IMR-90 (cell line): ENCODE measurements around the gene CAMTA1. TPM values are rescaled to one million over a fixed set of nuclear protein-coding genes. Genes with fewer than 3 reads are reported as not detected.

ENCODE experiments used
- ATAC-seq: fragments of 200-7000 bp; cut with Tn5 transposase; 2 replicates; pipeline ENCODE4 v1.9.1; 2020; ENCODE audit warnings: low read depth, mild to moderate bottlenecking, moderate library complexity
- BruUV-seq: library from RNA; stranded (reverse); fragments of 400-500 nt; replicated peaks from 2 replicates; lab custom pipeline; 2021; lab: Mats Ljungman, UMichigan
- CTCF ChIA-PET: fragments of 300-600 bp; formaldehyde crosslinking; extraction: SDS; loops from one replicate; lab custom pipeline; 2021; ENCODE audit warnings: antibody characterized with exemption; lab: Yijun Ruan, JAX
- POLR2A ChIA-PET: fragments of 300-600 bp; sonication (Branson Sonifier 250); formaldehyde crosslinking; loops from one replicate; lab custom pipeline; 2022; ENCODE audit warnings: antibody characterized with exemption; ENCODE audit not compliant: unreplicated experiment; lab: Charles Lee
- DNase-seq: peaks from one replicate; pipeline ENCODE4 v3.0.0; 2013
- H2AFZ ChIP-seq: replicated peaks from 2 replicates; pipeline ENCODE3; 2013; ENCODE audit warnings: low read length, mild to moderate bottlenecking; ENCODE audit not compliant: poor library complexity
- H2AK5ac ChIP-seq: 2 replicates; pipeline ENCODE4 v1.6.1; 2013; ENCODE audit warnings: low read depth, low read length, inconsistent platforms
- H2AK9ac ChIP-seq: replicated peaks from 2 replicates; pipeline ENCODE3; 2013; ENCODE audit warnings: mild to moderate bottlenecking, low read depth, low read length, moderate library complexity; ENCODE audit not compliant: poor library complexity
- H2BK120ac ChIP-seq: 2 replicates; pipeline ENCODE4 v1.6.1; 2013; ENCODE audit warnings: low read depth, low read length, inconsistent platforms
- H2BK15ac ChIP-seq: 3 replicates; pipeline ENCODE4 v1.6.1; 2013; ENCODE audit warnings: low read depth, low read length, inconsistent platforms
- H2BK20ac ChIP-seq: 2 replicates; pipeline ENCODE4 v1.6.1; 2013; ENCODE audit warnings: low read depth, mild to moderate bottlenecking, inconsistent platforms, low read length, moderate library complexity
- H2BK5ac ChIP-seq: 2 replicates; pipeline ENCODE4 v1.6.1; 2013; ENCODE audit warnings: mild to moderate bottlenecking, low read depth, low read length, inconsistent platforms; ENCODE audit not compliant: poor library complexity, severe bottlenecking
- H3K14ac ChIP-seq: replicated peaks from 2 replicates; pipeline ENCODE4 v1.6.1; 2013; ENCODE audit warnings: low read depth, low read length, inconsistent platforms
- H3K18ac ChIP-seq: 2 replicates; pipeline ENCODE4 v1.6.1; 2013; ENCODE audit warnings: low read depth, low read length, control low read depth
- H3K23ac ChIP-seq: 2 replicates; pipeline ENCODE4 v1.6.1; 2013; ENCODE audit warnings: low read depth, low read length, inconsistent platforms
- H3K27ac ChIP-seq: 2 replicates; pipeline ENCODE4 v1.5.1; 2013; ENCODE audit warnings: mild to moderate bottlenecking, control low read depth, low read length; ENCODE audit not compliant: insufficient read depth
- H3K27me3 ChIP-seq: 2 replicates; pipeline ENCODE4 v1.6.1; 2013; ENCODE audit warnings: low read length; ENCODE audit not compliant: control insufficient read depth, insufficient read depth
- H3K36me3 ChIP-seq: 2 replicates; pipeline ENCODE4 v1.6.1; 2013; ENCODE audit warnings: low read length, mixed read lengths; ENCODE audit not compliant: control insufficient read depth, insufficient read depth
- H3K4ac ChIP-seq: 2 replicates; pipeline ENCODE4 v1.6.1; 2013; ENCODE audit warnings: low read depth, low read length, inconsistent platforms
- H3K4me1 ChIP-seq: 2 replicates; pipeline ENCODE4 v1.6.1; 2013; ENCODE audit warnings: low read length, mixed read lengths; ENCODE audit not compliant: control insufficient read depth, insufficient read depth
- H3K4me2 ChIP-seq: 2 replicates; pipeline ENCODE4 v1.6.1; 2013; ENCODE audit warnings: low read depth, mild to moderate bottlenecking, control low read depth, low read length, moderate library complexity
- H3K4me3 ChIP-seq: 2 replicates; pipeline ENCODE4 v1.5.1; 2013; ENCODE audit warnings: low read depth, mild to moderate bottlenecking, control low read depth, low read length, moderate library complexity; ENCODE audit not compliant: insufficient read depth
- H3K56ac ChIP-seq: 2 replicates; pipeline ENCODE4 v1.6.1; 2013; ENCODE audit warnings: low read length, inconsistent platforms; ENCODE audit not compliant: insufficient read depth; ENCODE audit errors: extremely low read depth
- H3K79me1 ChIP-seq, 2 experiments: 2 replicates each; pipeline ENCODE4 v1.6.1; 2013; ENCODE audit warnings: low read length in 2 of 2, inconsistent platforms in 1 of 2, low read depth in 1 of 2
- H3K9ac ChIP-seq: 2 replicates; pipeline ENCODE4 v1.6.1; 2013; ENCODE audit warnings: low read depth, low read length, control low read depth
- H3K9me1 ChIP-seq: 2 replicates; pipeline ENCODE4 v1.6.1; 2013; ENCODE audit warnings: low read length, inconsistent platforms; ENCODE audit not compliant: insufficient read depth
- H3K9me3 ChIP-seq: 2 replicates; pipeline ENCODE4 v1.6.1; 2013; ENCODE audit warnings: low read length; ENCODE audit not compliant: control insufficient read depth, insufficient read depth
- H4K20me1 ChIP-seq: 2 replicates; pipeline ENCODE4 v1.6.1; 2013; ENCODE audit warnings: low read length, inconsistent platforms; ENCODE audit not compliant: insufficient read depth
- H4K5ac ChIP-seq: 2 replicates; pipeline ENCODE4 v1.6.1; 2013; ENCODE audit warnings: mild to moderate bottlenecking, low read depth, low read length, control low read depth
- H4K8ac ChIP-seq, 2 experiments: 2 replicates each; pipeline ENCODE4 v1.6.1; 2013; ENCODE audit warnings: low read depth in 2 of 2, low read length in 2 of 2, control low read depth in 1 of 2, inconsistent platforms in 1 of 2
- H4K91ac ChIP-seq: 2 replicates; pipeline ENCODE4 v1.6.1; 2013; ENCODE audit warnings: low read depth, low read length, inconsistent platforms; ENCODE audit not compliant: insufficient read depth
- BHLHE40 ChIP-seq: fragments of 150-350 bp; IDR thresholded peaks from 2 replicates; pipeline ENCODE4 v1.6.1; 2016; ENCODE audit warnings: mild to moderate bottlenecking, low read depth, low read length
- CEBPB ChIP-seq: IDR thresholded peaks from 2 replicates; pipeline ENCODE4 v1.6.1; 2012; ENCODE audit warnings: low read depth, low read length, improper control_type of control experiment
- CTCF ChIP-seq: conservative IDR thresholded peaks from 2 replicates; pipeline ENCODE4 v1.5.1; 2012; ENCODE audit warnings: mild to moderate bottlenecking, low read depth, low read length, improper control_type of control experiment
- FOS ChIP-seq: fragments of 150-350 bp; IDR thresholded peaks from 2 replicates; pipeline ENCODE4 v1.6.1; 2016; ENCODE audit warnings: low read depth, low read length
- MAZ ChIP-seq: IDR thresholded peaks from 2 replicates; pipeline ENCODE4 v1.6.1; 2012; ENCODE audit warnings: low read depth, mild to moderate bottlenecking, low read length, improper control_type of control experiment, moderate library complexity, borderline replicate concordance
- NFE2L2 ChIP-seq: fragments of 150-350 bp; IDR thresholded peaks from 2 replicates; pipeline ENCODE4 v1.6.1; 2016; ENCODE audit warnings: low read depth, mild to moderate bottlenecking, low read length
- POLR2A ChIP-seq: IDR thresholded peaks from 2 replicates; pipeline ENCODE4 v1.6.1; 2012; ENCODE audit warnings: mild to moderate bottlenecking, low read depth, low read length
- RAD21 ChIP-seq: IDR thresholded peaks from 2 replicates; pipeline ENCODE4 v1.6.1; 2012; ENCODE audit warnings: low read length, improper control_type of control experiment
- RCOR1 ChIP-seq: IDR thresholded peaks from 2 replicates; pipeline ENCODE4 v1.6.1; 2012; ENCODE audit warnings: mild to moderate bottlenecking, low read length, improper control_type of control experiment; ENCODE audit not compliant: insufficient replicate concordance
- RFX5 ChIP-seq: IDR thresholded peaks from 2 replicates; pipeline ENCODE4 v1.8.0; 2012; ENCODE audit warnings: low read depth, mild to moderate bottlenecking, low read length, moderate library complexity
- SMC3 ChIP-seq: fragments of 150-350 bp; IDR thresholded peaks from 2 replicates; pipeline ENCODE4 v1.6.1; 2016; ENCODE audit warnings: low read depth, mild to moderate bottlenecking, antibody characterized with exemption, low read length, moderate library complexity
- USF2 ChIP-seq: fragments of 150-350 bp; IDR thresholded peaks from 2 replicates; pipeline ENCODE4 v1.6.1; 2017; ENCODE audit warnings: mild to moderate bottlenecking, antibody characterized with exemption, low read length, low read depth
- WGBS, 2 experiments: methylation state at CpG; one replicate each; pipeline versions ENCODE4 v1.1.5 to v1.1.7; 2013; ENCODE audit warnings: missing lambda C conversion rate in 2 of 2; ENCODE audit not compliant: insufficient read length in 1 of 2; ENCODE audit errors: extremely low coverage in 2 of 2; 5-methylcytosine and 5-hydroxymethylcytosine counted together
- dilution Hi-C: fragments of 300-500 bp; cut with HindIII; formaldehyde crosslinking; loops from one replicate; pipeline ENCODE4 v1.14.3; 2018; ENCODE audit warnings: low sequenced_read_pairs; ENCODE audit not compliant: unreplicated experiment
- in situ Hi-C: fragments of 300-500 bp; cut with MboI; formaldehyde crosslinking; loops from 3 replicates; pipeline ENCODE4 v1.14.3; 2019; ENCODE audit warnings: low sequenced_read_pairs, inconsistent platforms, mixed read lengths
- intact Hi-C: fragments of 100-400 bp; cut with micrococcal nuclease; formaldehyde crosslinking; loops from 2 replicates; pipeline ENCODE4 v1.10.0; 2022
- polyA plus RNA-seq, 3 experiments: library from polyadenylated mRNA; depleted of rRNA; stranded (reverse); fragments of >200 nt; gene quantifications; 2 replicates each; pipeline ENCODE4 v1.2.3, GENCODE V29; 2012; ENCODE audit warnings: low replicate concordance in 1 of 3
- total RNA-seq: library from RNA; depleted of rRNA; stranded (reverse); fragments of >200 nt; gene quantifications from 2 replicates; pipeline ENCODE4 v1.2.3, GENCODE V29; 2012

CAMTA1 gene
- total and polyA plus RNA-seq, 2 of the 4 experiments (the other 2 are of a cell fraction): 35.5 to 74.3 TPM

GRCh38 chr1:7070389-7071029 lies 285.3 kb downstream of the CAMTA1 start:
- H2BK15ac ChIP-seq: no peak overlapping the region
- no peak overlapping the region for H3K18ac ChIP-seq
- H3K36me3 ChIP-seq: no peaks in the 10 kb centered on the region
- no peak overlapping the region for H3K23ac ChIP-seq
- no peak overlapping the region for H2AK9ac ChIP-seq
- H3K4me1 ChIP-seq: no peaks in the 10 kb centered on the region
- TF ChIP-seq RFX5: no peak
- TF ChIP-seq BHLHE40: no peak
- peak; percentile 81 for TF ChIP-seq CTCF
- TF ChIP-seq RAD21: peak; percentile 76
- TF ChIP-seq CEBPB: peak; percentile 65
- TF ChIP-seq SMC3: peak; percentile 75
- no peak for TF ChIP-seq NFE2L2
- no peak for TF ChIP-seq RCOR1
- TF ChIP-seq MAZ: no peak
- TF ChIP-seq USF2: no peak
- TF ChIP-seq POLR2A: no peak
- TF ChIP-seq FOS: no peak
- in situ Hi-C loops (loop anchor here (10.0 kb wide), 1 partner anchor 276 kb away; no protein-coding TSS in a partner anchor), dilution Hi-C loops (no loop called here), intact Hi-C loops (loop anchor here (1.0 kb wide), 3 partner anchors 276 to 577 kb away; no protein-coding TSS in a partner anchor)
- peak overlapping the region; percentile 85 for H2AFZ ChIP-seq
- H3K27ac ChIP-seq: no peak overlapping the region
- H2AK5ac ChIP-seq: no peak overlapping the region
- ChIA-PET POLR2A (no interaction called here), CTCF (interaction anchor here (0.6 to 2.1 kb wide), 20 partner anchors 8 to 623 kb away, joined by 3 to 13 read pairs (median 3); no protein-coding TSS in a partner anchor)
- no peak overlapping the region for H3K4ac ChIP-seq
- no peaks in the 10 kb centered on the region for H3K9me1 ChIP-seq
- no peak overlapping the region for H4K5ac ChIP-seq
- no peaks in the 10 kb centered on the region for H3K79me1 ChIP-seq
- H2BK120ac ChIP-seq: no peak overlapping the region
- H2BK5ac ChIP-seq: no peak overlapping the region
- DNase-seq (peak; percentile 72), ATAC-seq (peak; percentile 94)
- H3K4me2 ChIP-seq: peak overlapping the region; percentile 76
- H3K9ac ChIP-seq: no peak overlapping the region
- H3K14ac ChIP-seq: no peak overlapping the region
- H3K4me3 ChIP-seq: peak overlapping the region; percentile 19
- no peaks in the 10 kb centered on the region for H3K9me3 ChIP-seq
- no peak overlapping the region for H4K8ac ChIP-seq
- no TSS peak for BruUV-seq
- H4K91ac ChIP-seq: no peak overlapping the region
- H3K56ac ChIP-seq: no peak overlapping the region
- H3K27me3 ChIP-seq: peaks cover 11% of the 10 kb centered on the region
- 0% methylated on average over 3 of the region's 13 CpGs; no CpG with 5 or more reads in 1 of the 2 experiments for WGBS, 2 experiments
- no peaks in the 10 kb centered on the region for H4K20me1 ChIP-seq
- no peak overlapping the region for H2BK20ac ChIP-seq
